Common myeloid progenitor, CD34-positive (primary cell): ENCODE results near the gene CDK16.

ENCODE experiments used
- CTCF ChIA-PET: fragments of 350-600 bp; sonication (Branson Sonifier 250); formaldehyde crosslinking; loops from one replicate; lab custom pipeline; 2021; ENCODE audit warnings: antibody characterized with exemption; lab: Charles Lee
- POLR2A ChIA-PET: fragments of 350-600 bp; sonication (Branson Sonifier 250); formaldehyde crosslinking; loops from one replicate; lab custom pipeline; 2021; ENCODE audit warnings: antibody characterized with exemption; lab: Charles Lee
- DNase-seq, 3 donors: peaks; one replicate each; pipeline versions ENCODE4 v3.0.0 to v3.0.0-alpha.2; 2013
- H3K27ac ChIP-seq, 2 experiments: 1 replicate in 1 of 2; 2 replicates in 1 of 2; pipeline ENCODE4 v1.7.0; 2013; ENCODE audit warnings: inconsistent platforms in 2 of 2, low read length in 2 of 2, mild to moderate bottlenecking in 2 of 2, low read depth in 1 of 2, moderate library complexity in 1 of 2; ENCODE audit not compliant: severe bottlenecking in 2 of 2, insufficient read depth in 1 of 2, poor library complexity in 1 of 2
- H3K27me3 ChIP-seq, 5 experiments: replicated peaks in 2 of 5; 1 replicate in 3 of 5; 2 replicates in 2 of 5; pipeline versions ENCODE4 v1.6.1 to v1.7.0; 2013; ENCODE audit warnings: low read length in 4 of 5, mild to moderate bottlenecking in 2 of 5, moderate library complexity in 2 of 5, inconsistent platforms in 1 of 5; ENCODE audit not compliant: insufficient read depth in 5 of 5, control insufficient read depth in 4 of 5
- H3K36me3 ChIP-seq, 4 experiments: 1 replicate in 2 of 4; 2 replicates in 2 of 4; pipeline versions ENCODE4 v1.6.1 to v1.7.0; 2013; ENCODE audit warnings: low read length in 3 of 4, control low read depth in 1 of 4, mild to moderate bottlenecking in 1 of 4; ENCODE audit not compliant: control insufficient read depth in 4 of 4, insufficient read depth in 4 of 4
- H3K4me1 ChIP-seq, 4 experiments: 1 replicate in 3 of 4; 2 replicates in 1 of 4; pipeline versions ENCODE4 v1.6.1 to v1.7.1; 2013; ENCODE audit warnings: low read length in 3 of 4, mild to moderate bottlenecking in 3 of 4, control low read depth in 1 of 4, inconsistent platforms in 1 of 4, moderate library complexity in 1 of 4; ENCODE audit not compliant: control insufficient read depth in 4 of 4, insufficient read depth in 4 of 4; ENCODE audit errors: control extremely low read depth in 1 of 4
- H3K4me3 ChIP-seq, 7 experiments: 1 replicate in 4 of 7; 2 replicates in 3 of 7; pipeline versions ENCODE4 v1.5.1 to v1.7.0; 2013; ENCODE audit warnings: mild to moderate bottlenecking in 7 of 7, low read length in 6 of 7, moderate library complexity in 6 of 7, inconsistent platforms in 2 of 7, low read depth in 2 of 7, control low read depth in 1 of 7; ENCODE audit not compliant: insufficient read depth in 4 of 7, control insufficient read depth in 1 of 7; ENCODE audit errors: extremely low read depth in 1 of 7
- H3K9me3 ChIP-seq, 5 experiments: 1 replicate in 4 of 5; 2 replicates in 1 of 5; pipeline versions ENCODE4 v1.6.1 to v1.7.1; 2013; ENCODE audit warnings: low read length in 4 of 5, mild to moderate bottlenecking in 2 of 5, inconsistent platforms in 1 of 5, low read depth in 1 of 5, moderate library complexity in 1 of 5; ENCODE audit not compliant: control insufficient read depth in 4 of 5, insufficient read depth in 2 of 5; ENCODE audit errors: control extremely low read depth in 1 of 5
- WGBS: methylation state at CpG from one replicate; pipeline ENCODE4 v1.1.5; 2013; ENCODE audit not compliant: insufficient coverage; 5-methylcytosine and 5-hydroxymethylcytosine counted together

CDK16 gene

DNA sequence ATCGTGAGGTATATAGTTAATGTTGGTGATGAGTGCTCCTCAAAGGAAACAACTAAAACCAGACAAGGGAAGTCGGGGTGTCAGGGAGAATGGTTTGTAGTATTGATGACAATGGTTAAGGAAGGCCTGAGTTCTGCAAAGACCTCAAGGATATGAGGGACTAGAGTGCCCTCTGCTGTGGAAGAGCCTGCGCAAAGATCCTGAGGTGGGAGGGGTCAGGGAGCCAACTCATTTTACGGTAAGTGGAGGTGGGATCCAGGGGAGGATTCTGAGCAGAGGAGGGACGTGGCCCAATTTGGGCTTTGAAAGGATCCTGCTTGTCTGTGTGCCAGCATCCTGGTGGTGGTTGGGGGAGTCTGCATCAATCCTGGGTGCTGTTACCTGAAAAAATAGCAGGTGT lies 13.5 kb upstream of the CDK16 start:
- Histone ChIP-seq H3K4me1 (no peaks in the 10 kb centered on the region), H3K4me3 (no peak overlapping the region), H3K9me3 (no peaks in the 10 kb centered on the region), H3K36me3 (peaks cover 14 to 94% (median 78%) of the 10 kb centered on the region in 4 experiments), H3K27ac (no peak overlapping the region), H3K27me3 (peaks cover 0 to 12% (median 0%) of the 10 kb centered on the region in 5 experiments)
- 98% methylated on average over 5 of the region's 5 CpGs for WGBS
- POLR2A ChIA-PET, result no interaction called here
- CTCF ChIA-PET, result interaction anchor here (1.4 kb wide), 1 partner anchor 319 kb away, joined by 3 read pairs; no protein-coding TSS in a partner anchor
- no peak for DNase-seq

DNA sequence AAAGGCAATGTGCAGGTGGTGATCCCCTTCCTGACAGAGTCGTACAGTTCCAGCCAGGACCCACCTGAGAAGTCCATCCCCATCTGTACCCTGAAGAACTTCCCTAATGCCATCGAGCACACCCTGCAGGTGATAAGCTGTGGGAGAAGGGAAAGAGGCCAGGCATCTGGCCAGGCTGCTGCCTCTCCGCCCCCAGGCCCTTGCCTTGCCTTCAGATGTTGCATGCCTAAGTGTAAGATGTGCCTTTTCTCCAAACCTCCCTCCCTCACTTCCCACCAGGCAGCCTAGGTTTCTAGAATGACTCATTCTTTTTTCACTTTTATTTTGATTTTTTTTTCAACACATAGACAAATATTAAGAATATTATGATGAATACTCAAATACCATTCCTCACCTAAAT lies 12.2 kb upstream of the CDK16 start:
- no peaks in the 10 kb centered on the region for H3K4me1 ChIP-seq
- POLR2A ChIA-PET, result interaction anchor here (1.5 kb wide), 1 partner anchor 27 kb away, joined by 3 read pairs; no protein-coding TSS in a partner anchor
- no peaks in the 10 kb centered on the region for H3K9me3 ChIP-seq
- CTCF ChIA-PET, result interaction anchor here (0.7 to 1.4 kb wide), 2 partner anchors 277 to 318 kb away, joined by 3 read pairs; no protein-coding TSS in a partner anchor
- peaks cover 12 to 94% (median 80%) of the 10 kb centered on the region in 4 experiments for H3K36me3 ChIP-seq
- 100% methylated on average over 1 of the region's 3 CpGs for WGBS
- peaks cover 0 to 8% (median 0%) of the 10 kb centered on the region in 5 experiments for H3K27me3 ChIP-seq
- DNase-seq, result no peak
- no peak overlapping the region for H3K27ac ChIP-seq
- H3K4me3 ChIP-seq, result no peak overlapping the region

DNA sequence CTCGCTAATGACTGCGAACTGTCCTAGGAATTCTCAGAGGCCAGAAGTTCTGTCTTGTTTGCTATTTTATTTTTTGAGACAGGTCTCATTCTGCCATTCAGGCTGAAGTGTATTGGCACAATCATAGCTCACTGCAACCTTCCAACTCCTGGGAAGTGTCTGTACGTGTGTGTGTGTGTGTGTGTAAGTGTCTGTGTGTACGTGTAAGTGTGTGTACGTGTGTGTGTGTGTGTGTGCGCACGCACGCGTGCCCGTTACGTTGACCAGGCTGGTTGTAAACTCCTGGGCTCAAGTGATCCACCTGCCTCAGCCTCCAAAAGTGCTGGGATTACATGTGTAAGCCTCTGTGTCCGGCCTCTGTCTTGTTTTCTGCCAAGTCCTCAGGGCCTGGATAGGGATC lies 10.4 kb upstream of the CDK16 start:
- DNase-seq, result no peak
- ChIA-PET CTCF (no interaction called here), POLR2A (no interaction called here)
- Histone ChIP-seq H3K36me3 (peaks cover 19 to 94% (median 80%) of the 10 kb centered on the region in 4 experiments), H3K4me3 (no peak overlapping the region), H3K27me3 (peaks cover 0 to 10% (median 0%) of the 10 kb centered on the region in 5 experiments), H3K27ac (no peak overlapping the region), H3K4me1 (no peaks in the 10 kb centered on the region), H3K9me3 (no peaks in the 10 kb centered on the region)
- WGBS, result 98% methylated on average over 10 of the region's 12 CpGs

DNA sequence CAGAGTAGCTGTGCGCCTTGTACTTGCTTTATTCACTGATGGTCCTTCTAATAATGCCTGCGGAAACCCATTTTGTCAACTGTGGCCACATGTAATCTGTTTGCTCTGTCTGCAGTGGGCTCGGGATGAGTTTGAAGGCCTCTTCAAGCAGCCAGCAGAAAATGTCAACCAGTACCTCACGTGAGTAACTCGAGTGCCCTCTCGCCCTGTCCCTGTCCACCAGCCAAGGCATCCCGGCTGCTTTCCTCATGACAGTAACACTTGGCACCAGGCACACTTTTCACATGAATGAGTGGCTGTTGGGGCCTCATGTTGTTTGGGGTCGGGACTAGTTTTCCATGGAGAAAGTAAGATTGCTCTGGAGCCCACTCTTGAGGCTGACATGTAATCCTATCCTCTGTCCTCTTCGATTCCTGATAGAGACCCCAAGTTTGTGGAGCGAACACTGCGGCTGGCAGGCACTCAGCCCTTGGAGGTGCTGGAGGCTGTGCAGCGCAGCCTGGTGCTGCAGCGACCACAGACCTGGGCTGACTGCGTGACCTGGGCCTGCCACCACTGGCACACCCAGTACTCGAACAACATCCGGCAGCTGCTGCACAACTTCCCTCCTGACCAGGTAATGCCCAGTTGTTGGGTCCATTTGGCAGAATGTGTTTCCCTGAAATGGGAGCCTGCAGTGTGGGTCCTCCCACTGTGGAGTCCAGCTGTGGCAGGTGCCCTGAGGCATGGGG lies 8.8 kb upstream of the CDK16 start:
- peaks cover 20 to 93% (median 80%) of the 10 kb centered on the region in 4 experiments for H3K36me3 ChIP-seq
- H3K4me3 ChIP-seq, result no peak overlapping the region
- DNase-seq, result no peak
- POLR2A ChIA-PET, result no interaction called here
- no peaks in the 10 kb centered on the region for H3K4me1 ChIP-seq
- H3K9me3 ChIP-seq, result no peaks in the 10 kb centered on the region
- CTCF ChIA-PET, result no interaction called here
- H3K27me3 ChIP-seq, result peaks cover 0 to 10% (median 0%) of the 10 kb centered on the region in 5 experiments
- WGBS, result 98% methylated on average over 16 of the region's 16 CpGs
- H3K27ac ChIP-seq, result no peak overlapping the region

DNA sequence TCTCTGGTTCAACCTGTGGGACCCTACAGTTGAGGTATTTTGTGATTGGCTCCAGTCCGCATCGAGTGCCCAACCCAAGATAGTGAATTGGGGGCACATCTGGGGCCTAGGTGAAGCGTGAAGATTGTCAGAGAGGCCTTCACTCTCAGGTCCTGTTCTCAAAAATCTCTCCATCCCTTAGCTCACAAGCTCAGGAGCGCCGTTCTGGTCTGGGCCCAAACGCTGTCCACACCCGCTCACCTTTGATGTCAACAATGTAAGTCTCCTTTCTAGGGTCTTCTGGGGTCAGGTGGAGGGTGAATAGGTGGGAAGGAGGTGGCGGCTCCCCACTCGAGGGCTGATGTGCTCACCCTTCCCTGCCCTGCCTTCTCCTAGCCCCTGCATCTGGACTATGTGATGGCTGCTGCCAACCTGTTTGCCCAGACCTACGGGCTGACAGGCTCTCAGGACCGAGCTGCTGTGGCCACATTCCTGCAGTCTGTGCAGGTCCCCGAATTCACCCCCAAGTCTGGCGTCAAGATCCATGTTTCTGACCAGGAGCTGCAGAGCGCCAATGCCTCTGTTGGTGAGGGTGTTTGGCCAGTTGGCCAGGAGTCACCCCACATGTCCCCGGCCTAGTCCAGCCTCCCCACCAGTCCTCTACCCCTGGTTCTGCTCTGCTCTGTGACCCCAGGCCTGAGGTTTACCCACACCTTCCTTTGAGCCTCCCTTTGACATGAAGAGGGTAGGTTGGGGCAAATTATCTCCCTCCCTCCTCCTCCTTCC lies 7.6 kb upstream of the CDK16 start:
- WGBS, result 99% methylated on average over 13 of the region's 15 CpGs
- H3K36me3 ChIP-seq, result peaks cover 19 to 91% (median 75%) of the 10 kb centered on the region in 4 experiments
- H3K27ac ChIP-seq, result no peak overlapping the region
- no peak for DNase-seq
- H3K4me1 ChIP-seq, result no peaks in the 10 kb centered on the region
- no peak overlapping the region for H3K4me3 ChIP-seq
- CTCF ChIA-PET, result no interaction called here
- H3K27me3 ChIP-seq, result peaks cover 0 to 10% (median 0%) of the 10 kb centered on the region in 5 experiments
- POLR2A ChIA-PET, result no interaction called here
- H3K9me3 ChIP-seq, result no peaks in the 10 kb centered on the region

DNA sequence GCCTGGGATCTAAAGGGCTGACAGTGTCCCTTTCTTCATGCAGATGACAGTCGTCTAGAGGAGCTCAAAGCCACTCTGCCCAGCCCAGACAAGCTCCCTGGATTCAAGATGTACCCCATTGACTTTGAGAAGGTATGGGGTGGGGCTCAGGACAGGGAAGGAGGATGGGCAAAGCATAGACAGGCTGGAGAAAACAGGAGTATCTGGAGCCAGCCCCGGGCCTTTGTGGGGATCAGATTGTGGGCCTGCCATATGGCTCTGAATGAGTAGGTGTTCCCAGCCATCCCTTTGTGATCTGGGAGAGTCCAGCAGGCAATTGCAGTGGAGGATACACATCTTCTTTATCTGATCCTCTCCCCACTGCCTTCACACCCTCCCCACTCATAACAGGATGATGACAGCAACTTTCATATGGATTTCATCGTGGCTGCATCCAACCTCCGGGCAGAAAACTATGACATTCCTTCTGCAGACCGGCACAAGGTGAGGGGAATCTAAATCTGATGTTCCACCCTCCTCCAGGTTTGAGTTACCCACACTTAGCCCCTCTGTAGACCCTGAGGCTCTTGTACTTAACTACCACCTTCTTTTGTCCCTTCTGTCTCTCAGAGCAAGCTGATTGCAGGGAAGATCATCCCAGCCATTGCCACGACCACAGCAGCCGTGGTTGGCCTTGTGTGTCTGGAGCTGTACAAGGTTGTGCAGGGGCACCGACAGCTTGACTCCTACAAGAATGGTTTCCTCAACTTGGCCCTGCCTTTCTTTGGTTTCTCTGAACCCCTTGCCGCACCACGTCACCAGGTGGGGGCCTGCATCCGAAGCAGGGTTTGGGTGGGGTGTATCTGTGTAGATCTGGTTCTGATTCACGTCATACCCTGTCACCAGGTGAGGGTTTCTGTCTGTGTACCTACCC lies 5.8 kb upstream of the CDK16 start:
- Histone ChIP-seq H3K27ac (no peak overlapping the region), H3K27me3 (peaks cover 0 to 10% (median 0%) of the 10 kb centered on the region in 5 experiments), H3K36me3 (peaks cover 13 to 82% (median 64%) of the 10 kb centered on the region in 4 experiments), H3K4me3 (no peak overlapping the region), H3K4me1 (peaks cover 4 to 11% (median 10%) of the 10 kb centered on the region in 4 experiments), H3K9me3 (no peaks in the 10 kb centered on the region)
- ChIA-PET CTCF (interaction anchor here (1.6 kb wide), 1 partner anchor 11 kb away, joined by 7 read pairs; no protein-coding TSS in a partner anchor), POLR2A (no interaction called here)
- WGBS, result 100% methylated on average over 11 of the region's 12 CpGs
- no peak for DNase-seq
